Endodermal cell (in vitro differentiated cells): Measurements from ENCODE around the gene MS4A5. TPM values are rescaled to one million over a fixed set of nuclear protein-coding genes. Genes with fewer than 3 reads are reported as not detected.

Source experiments
- DNase-seq: peaks from one replicate; pipeline ENCODE4 v3.0.0-alpha.2; 2017
- H3K27ac ChIP-seq: 2 replicates; pipeline ENCODE4 v1.5.1; 2013; ENCODE audit warnings: mild to moderate bottlenecking, low read depth, low read length, moderate library complexity
- H3K27me3 ChIP-seq: 2 replicates; pipeline ENCODE4 v1.6.1; 2013; ENCODE audit warnings: mild to moderate bottlenecking, low read length, moderate library complexity; ENCODE audit not compliant: insufficient read depth, control insufficient read depth, poor library complexity, severe bottlenecking
- H3K36me3 ChIP-seq: 2 replicates; pipeline ENCODE4 v1.7.0; 2013; ENCODE audit warnings: mild to moderate bottlenecking, low read length, moderate library complexity; ENCODE audit not compliant: control insufficient read depth, insufficient read depth
- H3K4me1 ChIP-seq: one replicate; pipeline ENCODE4 v1.7.0; 2013; ENCODE audit warnings: low read length; ENCODE audit not compliant: control insufficient read depth, insufficient read depth
- H3K4me3 ChIP-seq: 2 replicates; pipeline ENCODE4 v1.5.1; 2013; ENCODE audit warnings: mild to moderate bottlenecking, low read length, moderate library complexity
- H3K9ac ChIP-seq: 2 replicates; pipeline ENCODE4 v1.6.1; 2013; ENCODE audit warnings: mild to moderate bottlenecking, low read length, moderate library complexity; ENCODE audit not compliant: poor library complexity, severe bottlenecking; ENCODE audit errors: extremely low read depth
- H3K9me3 ChIP-seq: 2 replicates; pipeline ENCODE4 v1.6.1; 2013; ENCODE audit warnings: mild to moderate bottlenecking, low read length, moderate library complexity; ENCODE audit not compliant: control insufficient read depth
- H3K27ac Mint-ChIP-seq: 2 replicates; pipeline ENCODE4 v1.8.0; 2020; ENCODE audit warnings: mixed read lengths
- H3K27me3 Mint-ChIP-seq: 2 replicates; pipeline ENCODE4 v1.8.0; 2021; ENCODE audit warnings: mild to moderate bottlenecking, mixed read lengths; ENCODE audit not compliant: insufficient read depth
- H3K36me3 Mint-ChIP-seq: 2 replicates; pipeline ENCODE4 v1.8.0; 2020; ENCODE audit warnings: low read depth, mixed read lengths
- H3K4me1 Mint-ChIP-seq: 2 replicates; pipeline ENCODE4 v1.8.0; 2020; ENCODE audit warnings: mixed read lengths
- H3K4me3 Mint-ChIP-seq: 2 replicates; pipeline ENCODE4 v1.8.0; 2020; ENCODE audit warnings: mild to moderate bottlenecking, moderate library complexity, mixed read lengths
- H3K9me3 Mint-ChIP-seq: 2 replicates; pipeline ENCODE4 v1.8.0; 2020; ENCODE audit warnings: mild to moderate bottlenecking, mixed read lengths
- CTCF ChIP-seq: fragments of 200-600 bp; sonication (generic); conservative IDR thresholded peaks from 2 replicates; pipeline ENCODE4 v1.5.0; 2021; ENCODE audit warnings: antibody characterized with exemption, mild to moderate bottlenecking
- WGBS, 2 experiments: methylation state at CpG; one replicate each; pipeline versions ENCODE4 v1.1.5 to v1.1.7; 2013; ENCODE audit warnings: missing lambda C conversion rate in 2 of 2, mixed read lengths in 1 of 2; ENCODE audit not compliant: insufficient coverage in 1 of 2, insufficient read length in 1 of 2; 5-methylcytosine and 5-hydroxymethylcytosine counted together
- total RNA-seq, 2 donors: library from RNA; stranded (reverse); fragmentation: NEBNext Ultra II Directional in 1 of 2; extraction: Animal tissue kit (Norgen Biotek cat#: 25700) in 1 of 2; gene quantifications; 2 replicates in 1 of 2; 3 replicates in 1 of 2; pipeline ENCODE4 v1.2.1, GENCODE V29; 2021

The MS4A5 gene
- total RNA-seq, 2 donors from 2014 or later = not detected

DNA sequence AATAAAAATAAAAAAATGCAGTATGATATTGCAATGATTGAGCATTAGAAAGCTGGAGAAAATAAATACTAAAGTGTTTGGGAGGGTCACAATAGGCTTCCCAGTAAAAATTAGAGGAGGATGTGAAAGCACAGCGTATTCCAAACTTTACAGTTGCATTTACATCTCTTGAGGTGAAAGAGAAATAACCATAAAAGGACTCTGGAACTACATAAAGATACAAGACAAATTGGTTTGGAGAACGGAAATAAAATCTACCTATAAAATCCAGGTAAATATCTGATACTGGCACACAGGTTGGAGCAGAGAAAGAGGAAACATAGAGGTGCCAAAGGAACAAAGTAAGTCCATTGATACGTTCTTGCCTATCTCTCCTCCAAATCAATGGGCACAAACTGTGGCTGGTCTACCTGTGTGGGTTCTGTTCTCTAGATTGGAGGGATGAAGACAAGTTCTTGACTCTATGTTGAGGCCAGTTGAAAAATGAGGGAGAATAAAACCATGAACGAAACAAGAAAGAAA lies 63.2 kb downstream of the MS4A5 start, which contains the start of gene MS4A12:
Gene MS4A12 (plus strand): TSS at position 291 of the 522 bp plus-strand sequence. CDS start 4,541 bp downstream, outside the sequence.
- WGBS, 2 experiments = 94 to 100% methylated on average over 1 to 4 of the region's 4 CpGs
- Histone ChIP-seq H3K27ac (no peak within 1 kb of the TSS), H3K36me3 (no peaks in the 10 kb centered on the region), H3K27me3 (no peaks in the 10 kb centered on the region), H3K4me1 (no peaks in the 10 kb centered on the region), H3K4me3 (no peak within 1 kb of the TSS), H3K9me3 (no peaks in the 10 kb centered on the region), H3K9ac (no peak within 1 kb of the TSS)
- Mint-ChIP-seq H3K27me3 (no peaks in the 10 kb centered on the region), H3K27ac (no peak within 1 kb of the TSS), H3K36me3 (no peaks in the 10 kb centered on the region), H3K9me3 (peaks cover 12% of the 10 kb centered on the region), H3K4me1 (no peaks in the 10 kb centered on the region), H3K4me3 (no peak within 1 kb of the TSS)
- no peak for TF ChIP-seq CTCF
- DNase-seq = no peak

GRCh38 chr11:60493454-60493853 lies 64.1 kb downstream of the MS4A5 start:
- H3K9me3 Mint-ChIP-seq = peaks cover 12% of the 10 kb centered on the region
- no peak for DNase-seq
- Histone ChIP-seq H3K27ac (no peak overlapping the region), H3K9ac (no peak overlapping the region), H3K27me3 (no peaks in the 10 kb centered on the region), H3K9me3 (no peaks in the 10 kb centered on the region), H3K4me3 (no peak overlapping the region), H3K4me1 (no peaks in the 10 kb centered on the region), H3K36me3 (no peaks in the 10 kb centered on the region)
- H3K4me1 Mint-ChIP-seq = no peaks in the 10 kb centered on the region
- no peak overlapping the region for H3K4me3 Mint-ChIP-seq
- H3K27ac Mint-ChIP-seq = no peak overlapping the region
- no peaks in the 10 kb centered on the region for H3K36me3 Mint-ChIP-seq
- no peaks in the 10 kb centered on the region for H3K27me3 Mint-ChIP-seq
- WGBS, 2 experiments = 98% methylated on average over 2 of the region's 2 CpGs; no CpG with 5 or more reads in 1 of the 2 experiments
- no peak for TF ChIP-seq CTCF

Other genes starting within 250 kb of the MS4A5 start
- gene MS4A6A, start 246.5 kb upstream of the MS4A5 start, total RNA-seq = not detected
- gene MS4A4E, start 186.4 kb upstream of the MS4A5 start, total RNA-seq = under 1 TPM in 1 of 2 donors, not detected in 1; 0.31 TPM
- not detected for gene MS4A4A, start 148.9 kb upstream of the MS4A5 start, total RNA-seq
- not detected for gene MS4A6E, start 102.3 kb upstream of the MS4A5 start, total RNA-seq
- gene MS4A7, start 51.0 kb upstream of the MS4A5 start, total RNA-seq = not detected
- gene MS4A14, start 33.1 kb upstream of the MS4A5 start, total RNA-seq = not detected
- gene MS4A1, start 26.3 kb downstream of the MS4A5 start, total RNA-seq = not detected
- not detected for gene MS4A12, start 63.2 kb downstream of the MS4A5 start, total RNA-seq
- gene MS4A13, start 85.8 kb downstream of the MS4A5 start, total RNA-seq = not detected